HepG2 (cell line): ENCODE measurements around the gene SLC23A3. TPM values are rescaled to one million over a fixed set of nuclear protein-coding genes. Genes with fewer than 3 reads are reported as not detected.

Experiments used
- AHDC1 ChIP-seq: sonication (generic); formaldehyde crosslinking; IDR thresholded peaks from 2 replicates; pipeline ENCODE4 v1.5.1; 2020; ENCODE audit warnings: mild to moderate bottlenecking, missing genetic modification reagents, borderline replicate concordance
- EEA1 ChIP-seq: sonication (generic); formaldehyde crosslinking; IDR thresholded peaks from 2 replicates; pipeline ENCODE4 v1.5.1; 2020; ENCODE audit warnings: mild to moderate bottlenecking, missing genetic modification reagents, borderline replicate concordance
- ESRRA ChIP-seq: sonication (generic); formaldehyde crosslinking; IDR thresholded peaks from 2 replicates; pipeline ENCODE4 v1.5.1; 2020; ENCODE audit warnings: mild to moderate bottlenecking, low read depth, missing genetic modification reagents
- FLYWCH1 ChIP-seq: sonication (generic); formaldehyde crosslinking; IDR thresholded peaks from 2 replicates; pipeline ENCODE4 v1.8.1; 2023; ENCODE audit warnings: mild to moderate bottlenecking, missing genetic modification reagents
- FOXK1 ChIP-seq: sonication (generic); formaldehyde crosslinking; IDR thresholded peaks from 2 replicates; pipeline ENCODE4 v1.4.0; 2020; ENCODE audit warnings: low read depth, missing genetic modification reagents, borderline replicate concordance
- GABPB1 ChIP-seq: IDR thresholded peaks from 2 replicates; pipeline ENCODE4 v1.6.1; 2016; ENCODE audit warnings: mild to moderate bottlenecking, missing genetic modification reagents, moderate library complexity, missing compliant biosample characterization
- HNF4G ChIP-seq, 2 experiments: sonication (generic) in 1 of 2; formaldehyde crosslinking in 1 of 2; IDR thresholded peaks; 2 replicates each; pipeline versions ENCODE4 v1.4.0 to v1.6.1; 2011 to 2020; ENCODE audit warnings: borderline replicate concordance in 2 of 2, low read depth in 2 of 2, mild to moderate bottlenecking in 2 of 2, low read length in 1 of 2, missing genetic modification reagents in 1 of 2, moderate library complexity in 1 of 2
- ISL2 ChIP-seq: sonication (generic); formaldehyde crosslinking; IDR thresholded peaks from 2 replicates; pipeline ENCODE4 v1.5.0; 2020; ENCODE audit warnings: missing genetic modification reagents
- MYNN ChIP-seq: sonication (generic); formaldehyde crosslinking; IDR thresholded peaks from 2 replicates; pipeline ENCODE4 v1.4.0; 2020; ENCODE audit warnings: mild to moderate bottlenecking, low read depth, missing genetic modification reagents
- PLRG1 ChIP-seq: fragments of 450-650 bp; conservative IDR thresholded peaks from 2 replicates; pipeline ENCODE4 v1.6.1; 2016
- RFX5 ChIP-seq: IDR thresholded peaks from 2 replicates; pipeline ENCODE4 v1.6.1; 2011; ENCODE audit warnings: low read depth, low read length, improper control_type of control experiment
- RORA ChIP-seq: sonication (generic); formaldehyde crosslinking; IDR thresholded peaks from 2 replicates; pipeline ENCODE4 v1.5.0; 2020; ENCODE audit warnings: mild to moderate bottlenecking, missing genetic modification reagents, moderate library complexity
- SALL2 ChIP-seq: sonication (generic); formaldehyde crosslinking; IDR thresholded peaks from 2 replicates; pipeline ENCODE4 v1.8.1; 2023; ENCODE audit warnings: mild to moderate bottlenecking, missing genetic modification reagents, inconsistent platforms
- SMC3 ChIP-seq: IDR thresholded peaks from 2 replicates; pipeline ENCODE4 v1.6.1; 2011; ENCODE audit warnings: low read length, improper control_type of control experiment
- TAF1 ChIP-seq: sonication (generic); formaldehyde crosslinking; IDR thresholded peaks from 2 replicates; pipeline ENCODE4 v1.4.0; 2020; ENCODE audit warnings: missing genetic modification reagents
- ZBTB7A ChIP-seq: sonication (generic); formaldehyde crosslinking; IDR thresholded peaks from 2 replicates; pipeline ENCODE4 v1.8.0; 2022; ENCODE audit warnings: mild to moderate bottlenecking, missing genetic modification reagents
- ZFP82 ChIP-seq: sonication (generic); formaldehyde crosslinking; IDR thresholded peaks from 2 replicates; pipeline ENCODE4 v1.5.1; 2020; ENCODE audit warnings: mild to moderate bottlenecking, missing genetic modification reagents, borderline replicate concordance
- ZNF274 ChIP-seq: sonication (generic); formaldehyde crosslinking; IDR thresholded peaks from 2 replicates; pipeline ENCODE4 v1.5.1; 2020; ENCODE audit warnings: mild to moderate bottlenecking, missing genetic modification reagents
- ZNF547 ChIP-seq: sonication (generic); formaldehyde crosslinking; IDR thresholded peaks from 2 replicates; pipeline ENCODE4 v1.5.1; 2020; ENCODE audit warnings: mild to moderate bottlenecking, missing genetic modification reagents
- ZNF563 ChIP-seq: sonication (generic); formaldehyde crosslinking; IDR thresholded peaks from 2 replicates; pipeline ENCODE4 v1.8.0; 2022; ENCODE audit warnings: mild to moderate bottlenecking, moderate library complexity, missing genetic modification reagents
- ZNF576 ChIP-seq: sonication (generic); formaldehyde crosslinking; IDR thresholded peaks from 2 replicates; pipeline ENCODE4 v1.4.0; 2020; ENCODE audit warnings: mild to moderate bottlenecking, missing genetic modification reagents
- ZNF704 ChIP-seq: sonication (generic); formaldehyde crosslinking; IDR thresholded peaks from 2 replicates; pipeline ENCODE4 v1.8.1; 2023; ENCODE audit warnings: mild to moderate bottlenecking, inconsistent platforms, moderate library complexity, missing genetic modification reagents, borderline replicate concordance
- ZNF713 ChIP-seq: sonication (generic); formaldehyde crosslinking; IDR thresholded peaks from 2 replicates; pipeline ENCODE4 v1.4.0; 2020; ENCODE audit warnings: mild to moderate bottlenecking, missing genetic modification reagents
- polyA plus RNA-seq, 8 experiments: library from polyadenylated mRNA; depleted of rRNA in 3 of 8; stranded (reverse) in 7 of 8; unstranded in 1 of 8; fragments of >200 nt; fragmentation: Illumina TruSeq in 4 of 8; extraction: Trizol in 4 of 8; gene quantifications; 2 replicates each; pipeline versions ENCODE4 v1.2.1 to v1.2.3, GENCODE V29; 2011 to 2016; ENCODE audit warnings: low read depth in 4 of 8, missing spikeins in 1 of 8, mixed read lengths in 1 of 8; ENCODE audit not compliant: insufficient read depth in 1 of 8
- total RNA-seq, 5 experiments: library from RNA; depleted of rRNA; stranded (reverse); fragments of >200 nt; fragmentation: Illumina TruSeq; extraction: Trizol; gene quantifications; 2 replicates each; pipeline ENCODE4 v1.2.3, GENCODE V29; 2016; ENCODE audit warnings: low read depth in 1 of 5

SLC23A3 gene
- total and polyA plus RNA-seq, 2 of the 13 experiments (the other 11 are each of a cell fraction or from before 2014, with no cell fraction given), result 0.38 to 0.78 TPM

GRCh38 chr2:219116776-219117646 lies 52.8 kb downstream of the SLC23A3 start (continued):
- TF ChIP-seq AHDC1 (CRISPR knock-in tag) (peak; percentile 58; the same call in 1 of the 2 replicates), FLYWCH1 (CRISPR knock-in tag) (no peak), PLRG1 (no peak), SALL2 (CRISPR knock-in tag) (no peak), ISL2 (peak; percentile 77; the same call in 1 of the 2 replicates), HNF4G (IDR thresholded peaks at IDR 0.05; ENCODE audit: borderline replicate concordance, low read depth, low read length) (0 out of 2 replicates have a peak, but pooled peaks have one; percentile 8), HNF4G (CRISPR knock-in tag; IDR thresholded peaks at IDR 0.05; ENCODE audit: borderline replicate concordance, low read depth) (no peak; the same call in 1 of the 2 replicates), ZNF576 (no peak), ZBTB7A (CRISPR knock-in tag) (peak; percentile 30; the same call in 1 of the 2 replicates), SMC3 (no peak; the same call in 1 of the 2 replicates), MYNN (no peak), GABPB1 (CRISPR knock-in tag) (no peak), ZNF274 (0 out of 2 replicates have a peak, but pooled peaks have one; percentile 64), TAF1 (CRISPR knock-in tag) (no peak), ZNF547 (CRISPR knock-in tag) (no peak), FOXK1 (CRISPR knock-in tag) (peak; percentile 48; the same call in 1 of the 2 replicates), RFX5 (no peak), EEA1 (CRISPR knock-in tag) (no peak), ZNF563 (no peak), RORA (no peak), ZNF713 (CRISPR knock-in tag) (no peak), ZNF704 (no peak), ZFP82 (no peak), ESRRA (CRISPR knock-in tag) (no peak)
